Loucy (cell line): Measurements from ENCODE around the gene TNNI2.

Experiments used
- H2AFZ ChIP-seq: fragments of 200-600 bp; sonication (generic); 2 replicates; pipeline ENCODE4 v1.6.0; 2016; ENCODE audit warnings: antibody characterized with exemption, mild to moderate bottlenecking, low read length, moderate library complexity
- H3F3A ChIP-seq: fragments of 200-600 bp; 2 replicates; pipeline ENCODE4 v1.6.0; 2016; ENCODE audit warnings: antibody characterized with exemption, low read depth, mild to moderate bottlenecking
- H3K27me3 ChIP-seq: fragments of 200-600 bp; sonication (generic); 2 replicates; pipeline ENCODE4 v1.6.1; 2014; ENCODE audit warnings: low read length, mild to moderate bottlenecking; ENCODE audit not compliant: insufficient read depth, poor library complexity, severe bottlenecking
- H3K36me3 ChIP-seq: fragments of 200-600 bp; sonication (generic); 2 replicates; pipeline ENCODE4 v1.6.1; 2016; ENCODE audit warnings: low read length; ENCODE audit not compliant: insufficient read depth
- H3K4me1 ChIP-seq: fragments of 200-600 bp; sonication (generic); 2 replicates; pipeline ENCODE4 v1.5.1; 2014; ENCODE audit warnings: low read length, mild to moderate bottlenecking; ENCODE audit not compliant: insufficient read depth, poor library complexity, severe bottlenecking
- H3K4me2 ChIP-seq: fragments of 200-600 bp; sonication (generic); 2 replicates; pipeline ENCODE4 v1.6.0; 2014; ENCODE audit warnings: antibody characterized with exemption, low read length, low read depth, mild to moderate bottlenecking; ENCODE audit not compliant: poor library complexity, severe bottlenecking
- H3K4me3 ChIP-seq: fragments of 200-600 bp; sonication (generic); 2 replicates; pipeline ENCODE4 v1.5.1; 2014; ENCODE audit warnings: low read length, mild to moderate bottlenecking, mixed read lengths; ENCODE audit not compliant: poor library complexity, severe bottlenecking
- H3K79me2 ChIP-seq: fragments of 200-600 bp; sonication (generic); 2 replicates; pipeline ENCODE4 v1.6.1; 2014; ENCODE audit warnings: low read length; ENCODE audit not compliant: insufficient read depth
- H3K9ac ChIP-seq: fragments of 200-600 bp; sonication (generic); 2 replicates; pipeline ENCODE4 v1.6.0; 2014; ENCODE audit warnings: mild to moderate bottlenecking, low read depth, low read length, moderate library complexity; ENCODE audit not compliant: poor library complexity, severe bottlenecking
- H3K9me2 ChIP-seq: fragments of 200-600 bp; sonication (generic); replicated peaks from 2 replicates; pipeline ENCODE4 v1.6.1; 2016; ENCODE audit warnings: low read depth, low read length, mixed read lengths
- H3K9me3 ChIP-seq: fragments of 200-600 bp; sonication (generic); 2 replicates; pipeline ENCODE4 v1.6.1; 2014; ENCODE audit warnings: mild to moderate bottlenecking, antibody characterized with exemption, low read length, low read depth; ENCODE audit not compliant: insufficient read depth
- H4K20me1 ChIP-seq: fragments of 200-600 bp; sonication (generic); 2 replicates; pipeline ENCODE4 v1.6.0; 2014; ENCODE audit warnings: antibody characterized with exemption, low read length, mild to moderate bottlenecking; ENCODE audit not compliant: insufficient read depth, poor library complexity, severe bottlenecking
- EZH2phosphoT487 ChIP-seq: fragments of 200-600 bp; IDR thresholded peaks from 2 replicates; pipeline ENCODE4 v1.6.1; 2018; ENCODE audit warnings: antibody characterized with exemption, mild to moderate bottlenecking, moderate library complexity, borderline replicate concordance
- TF ChIP-seq, protein P1 (sequence below): fragments of 200-600 bp; sonication (generic); conservative IDR thresholded peaks from 2 replicates; pipeline ENCODE4 v1.5.1; 2014; ENCODE audit warnings: mild to moderate bottlenecking, antibody characterized with exemption, low read length

The TNNI2 gene

DNA sequence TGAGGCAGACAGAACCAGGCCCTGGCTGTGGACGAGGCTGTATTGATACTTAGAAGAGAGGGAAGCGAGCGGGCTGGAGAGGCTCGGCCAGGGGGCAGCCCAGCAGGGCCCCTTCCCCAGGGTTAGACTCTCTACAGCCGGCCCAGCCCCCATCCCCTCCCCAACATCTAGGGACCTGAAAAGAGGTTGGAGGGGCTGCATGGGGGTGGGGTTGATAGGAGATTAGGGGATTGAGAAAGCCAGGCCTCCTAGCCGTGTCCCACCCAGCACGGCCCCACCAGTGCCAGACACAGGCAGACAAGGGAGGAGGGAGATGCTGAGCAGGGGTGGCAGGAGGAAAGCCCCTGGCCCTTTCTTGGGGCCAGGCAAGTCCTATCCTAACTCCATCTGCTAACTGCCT is 19.8 kb downstream of the TNNI2 start:
- peaks cover 75% of the 10 kb centered on the region; the same call in 1 of the 2 replicates for H3K79me2 ChIP-seq
- no peaks in the 10 kb centered on the region for H3K27me3 ChIP-seq
- no peak for TF ChIP-seq EZH2phosphoT487
- TF ChIP-seq, protein P1, sequence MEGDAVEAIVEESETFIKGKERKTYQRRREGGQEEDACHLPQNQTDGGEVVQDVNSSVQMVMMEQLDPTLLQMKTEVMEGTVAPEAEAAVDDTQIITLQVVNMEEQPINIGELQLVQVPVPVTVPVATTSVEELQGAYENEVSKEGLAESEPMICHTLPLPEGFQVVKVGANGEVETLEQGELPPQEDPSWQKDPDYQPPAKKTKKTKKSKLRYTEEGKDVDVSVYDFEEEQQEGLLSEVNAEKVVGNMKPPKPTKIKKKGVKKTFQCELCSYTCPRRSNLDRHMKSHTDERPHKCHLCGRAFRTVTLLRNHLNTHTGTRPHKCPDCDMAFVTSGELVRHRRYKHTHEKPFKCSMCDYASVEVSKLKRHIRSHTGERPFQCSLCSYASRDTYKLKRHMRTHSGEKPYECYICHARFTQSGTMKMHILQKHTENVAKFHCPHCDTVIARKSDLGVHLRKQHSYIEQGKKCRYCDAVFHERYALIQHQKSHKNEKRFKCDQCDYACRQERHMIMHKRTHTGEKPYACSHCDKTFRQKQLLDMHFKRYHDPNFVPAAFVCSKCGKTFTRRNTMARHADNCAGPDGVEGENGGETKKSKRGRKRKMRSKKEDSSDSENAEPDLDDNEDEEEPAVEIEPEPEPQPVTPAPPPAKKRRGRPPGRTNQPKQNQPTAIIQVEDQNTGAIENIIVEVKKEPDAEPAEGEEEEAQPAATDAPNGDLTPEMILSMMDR: no peak
- no peaks in the 10 kb centered on the region for H3K36me3 ChIP-seq
- no peak overlapping the region for H3K4me3 ChIP-seq
- peaks cover 11% of the 10 kb centered on the region for H4K20me1 ChIP-seq
- H3K9me3 ChIP-seq: no peaks in the 10 kb centered on the region
- no peaks in the 10 kb centered on the region for H3F3A ChIP-seq
- H3K4me1 ChIP-seq: no peaks in the 10 kb centered on the region
- no peaks in the 10 kb centered on the region for H3K9me2 ChIP-seq
- H3K4me2 ChIP-seq: no peak overlapping the region
- no peak overlapping the region for H3K9ac ChIP-seq
- H2AFZ ChIP-seq: no peak overlapping the region

DNA sequence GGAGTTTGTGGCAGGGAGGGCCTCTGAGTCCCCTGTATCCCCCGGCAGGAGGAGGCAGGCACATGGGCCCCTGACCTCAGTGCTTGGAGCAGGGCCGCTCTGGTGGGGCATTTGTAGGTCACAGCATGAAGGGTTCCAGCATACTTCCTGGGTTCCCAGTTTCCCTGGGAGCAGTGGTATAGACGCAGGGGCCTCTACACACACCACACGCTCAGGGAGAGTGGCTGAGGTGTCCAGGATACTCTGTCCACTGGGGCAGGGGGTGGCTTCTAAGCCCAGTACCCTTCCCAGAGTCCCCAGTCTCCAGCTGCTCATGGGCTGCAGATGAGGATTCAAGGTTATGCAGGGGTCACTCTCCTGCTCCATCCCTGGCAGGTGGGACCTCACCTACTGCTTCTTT is 20.2 kb downstream of the TNNI2 start:
- Histone ChIP-seq H3K9ac (no peak overlapping the region), H3K79me2 (peaks cover 73% of the 10 kb centered on the region; the same call in 1 of the 2 replicates), H3K4me1 (no peaks in the 10 kb centered on the region), H3K36me3 (no peaks in the 10 kb centered on the region), H3K4me2 (no peak overlapping the region), H2AFZ (no peak overlapping the region), H3K4me3 (no peak overlapping the region), H3K9me3 (no peaks in the 10 kb centered on the region), H4K20me1 (peaks cover 11% of the 10 kb centered on the region), H3K27me3 (no peaks in the 10 kb centered on the region), H3K9me2 (no peaks in the 10 kb centered on the region), H3F3A (no peaks in the 10 kb centered on the region)
- TF ChIP-seq, protein P1: no peak
- TF ChIP-seq EZH2phosphoT487: no peak

DNA sequence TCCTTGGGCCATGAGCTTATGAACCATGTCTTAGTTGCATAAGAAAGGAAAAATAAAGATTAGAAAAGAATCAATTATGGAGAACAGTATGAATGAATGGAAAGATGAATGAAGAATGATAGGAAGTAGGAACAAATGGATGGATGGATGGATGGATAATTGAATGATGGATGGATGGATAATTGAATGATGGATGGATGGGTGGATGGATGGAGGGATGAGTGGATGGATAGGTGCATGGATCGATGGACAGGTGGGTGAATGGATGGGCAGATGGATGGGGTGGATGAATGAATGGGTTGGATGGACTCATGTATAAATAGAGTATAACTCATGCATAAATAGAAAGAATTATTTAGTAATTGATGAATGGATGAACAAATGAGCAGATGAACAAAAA is 21.3 kb downstream of the TNNI2 start:
- Histone ChIP-seq H3F3A (no peaks in the 10 kb centered on the region), H3K9me3 (no peaks in the 10 kb centered on the region), H3K4me1 (no peaks in the 10 kb centered on the region), H3K36me3 (no peaks in the 10 kb centered on the region), H3K4me2 (no peak overlapping the region), H4K20me1 (peaks cover 11% of the 10 kb centered on the region), H3K27me3 (no peaks in the 10 kb centered on the region), H3K79me2 (peaks cover 62% of the 10 kb centered on the region; the same call in 1 of the 2 replicates), H3K4me3 (no peak overlapping the region), H2AFZ (no peak overlapping the region), H3K9me2 (no peaks in the 10 kb centered on the region), H3K9ac (no peak overlapping the region)
- no peak for TF ChIP-seq EZH2phosphoT487
- TF ChIP-seq, protein P1: no peak
